ENCODE data around the gene UQCRQ. TPM values are rescaled to one million over a fixed set of nuclear protein-coding genes. Genes with fewer than 3 reads are reported as not detected.

The UQCRQ gene
- total and polyA plus RNA-seq, 2 of the 13 experiments (the other 11 are each of a cell fraction or from before 2014, with no cell fraction given) = 257 to 575 TPM

DNA sequence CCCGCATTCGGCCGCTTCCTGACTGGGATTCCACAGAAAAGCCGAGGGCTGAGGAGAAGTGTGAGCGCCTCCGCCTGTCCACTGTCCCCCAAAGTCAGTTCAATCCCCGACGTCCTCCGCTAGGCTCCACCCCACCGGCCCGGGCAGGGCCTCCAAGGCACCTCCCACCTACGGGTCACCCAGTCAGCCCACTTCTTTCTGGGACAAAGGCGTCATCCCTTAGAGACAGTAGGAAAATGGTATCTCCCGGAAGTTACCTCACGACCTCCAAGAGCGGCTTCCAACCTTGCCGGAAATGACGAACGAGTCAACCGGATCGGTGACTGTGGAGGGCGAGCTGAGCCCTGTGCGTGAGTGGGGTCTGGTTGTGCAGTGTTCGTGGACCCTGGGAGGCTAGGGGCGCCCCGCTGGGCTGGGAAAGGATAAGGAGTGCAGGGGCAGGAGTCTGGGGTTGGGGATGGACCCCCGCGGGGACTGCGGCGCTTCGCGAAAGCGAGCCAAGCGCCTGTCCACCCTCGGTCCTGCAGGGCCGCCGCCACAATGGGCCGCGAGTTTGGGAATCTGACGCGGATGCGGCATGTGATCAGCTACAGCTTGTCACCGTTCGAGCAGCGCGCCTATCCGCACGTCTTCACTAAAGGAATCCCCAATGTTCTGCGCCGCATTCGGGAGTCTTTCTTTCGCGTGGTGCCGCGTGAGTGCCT lies at the start of gene UQCRQ, which contains the start of gene GDF9 (continued):
- TF ChIP-seq, protein P1, sequence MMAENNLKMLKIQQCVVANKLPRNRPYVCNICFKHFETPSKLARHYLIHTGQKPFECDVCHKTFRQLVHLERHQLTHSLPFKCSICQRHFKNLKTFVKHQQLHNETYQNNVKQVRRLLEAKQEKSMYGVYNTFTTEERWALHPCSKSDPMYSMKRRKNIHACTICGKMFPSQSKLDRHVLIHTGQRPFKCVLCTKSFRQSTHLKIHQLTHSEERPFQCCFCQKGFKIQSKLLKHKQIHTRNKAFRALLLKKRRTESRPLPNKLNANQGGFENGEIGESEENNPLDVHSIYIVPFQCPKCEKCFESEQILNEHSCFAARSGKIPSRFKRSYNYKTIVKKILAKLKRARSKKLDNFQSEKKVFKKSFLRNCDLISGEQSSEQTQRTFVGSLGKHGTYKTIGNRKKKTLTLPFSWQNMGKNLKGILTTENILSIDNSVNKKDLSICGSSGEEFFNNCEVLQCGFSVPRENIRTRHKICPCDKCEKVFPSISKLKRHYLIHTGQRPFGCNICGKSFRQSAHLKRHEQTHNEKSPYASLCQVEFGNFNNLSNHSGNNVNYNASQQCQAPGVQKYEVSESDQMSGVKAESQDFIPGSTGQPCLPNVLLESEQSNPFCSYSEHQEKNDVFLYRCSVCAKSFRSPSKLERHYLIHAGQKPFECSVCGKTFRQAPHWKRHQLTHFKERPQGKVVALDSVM (CRISPR knock-in tag; IDR thresholded peaks at IDR 0.05) = peak; percentile 61
- TF ChIP-seq AGO2 (optimal IDR thresholded peaks at IDR 0.05; ENCODE audit: low read depth, low read length) = peak; percentile 96
- peak; percentile 59; the same call in 1 of the 2 replicates for TF ChIP-seq HOXD1 (CRISPR knock-in tag; IDR thresholded peaks at IDR 0.05)
- TF ChIP-seq ZNF670 (CRISPR knock-in tag; IDR thresholded peaks at IDR 0.05; ENCODE audit: borderline replicate concordance) = 0 out of 2 replicates have a peak, but pooled peaks have one; percentile 42
- TF ChIP-seq, protein P2, sequence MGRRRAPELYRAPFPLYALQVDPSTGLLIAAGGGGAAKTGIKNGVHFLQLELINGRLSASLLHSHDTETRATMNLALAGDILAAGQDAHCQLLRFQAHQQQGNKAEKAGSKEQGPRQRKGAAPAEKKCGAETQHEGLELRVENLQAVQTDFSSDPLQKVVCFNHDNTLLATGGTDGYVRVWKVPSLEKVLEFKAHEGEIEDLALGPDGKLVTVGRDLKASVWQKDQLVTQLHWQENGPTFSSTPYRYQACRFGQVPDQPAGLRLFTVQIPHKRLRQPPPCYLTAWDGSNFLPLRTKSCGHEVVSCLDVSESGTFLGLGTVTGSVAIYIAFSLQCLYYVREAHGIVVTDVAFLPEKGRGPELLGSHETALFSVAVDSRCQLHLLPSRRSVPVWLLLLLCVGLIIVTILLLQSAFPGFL (CRISPR knock-in tag; IDR thresholded peaks at IDR 0.05) = no peak
- TF ChIP-seq NFE2L2 (IDR thresholded peaks at IDR 0.05; ENCODE audit: low read length) = no peak
- peak; percentile 84 for TF ChIP-seq STAG1 (CRISPR knock-in tag; IDR thresholded peaks at IDR 0.05)
- no peak for TF ChIP-seq SOX6 (IDR thresholded peaks at IDR 0.05)
- peak; percentile 88 for TF ChIP-seq SOX6 (CRISPR knock-in tag; IDR thresholded peaks at IDR 0.05)
- TF ChIP-seq HOXA3 (CRISPR knock-in tag; IDR thresholded peaks at IDR 0.05) = peak; percentile 98
- TF ChIP-seq ZNF878 (CRISPR knock-in tag; IDR thresholded peaks at IDR 0.05) = no peak
- TF ChIP-seq ZNF160 (CRISPR knock-in tag; IDR thresholded peaks at IDR 0.05) = no peak; the same call in 1 of the 2 replicates
- TF ChIP-seq ZBTB3 (CRISPR knock-in tag; IDR thresholded peaks at IDR 0.05; ENCODE audit: borderline replicate concordance, low read depth) = no peak
- TF ChIP-seq, protein P3, sequence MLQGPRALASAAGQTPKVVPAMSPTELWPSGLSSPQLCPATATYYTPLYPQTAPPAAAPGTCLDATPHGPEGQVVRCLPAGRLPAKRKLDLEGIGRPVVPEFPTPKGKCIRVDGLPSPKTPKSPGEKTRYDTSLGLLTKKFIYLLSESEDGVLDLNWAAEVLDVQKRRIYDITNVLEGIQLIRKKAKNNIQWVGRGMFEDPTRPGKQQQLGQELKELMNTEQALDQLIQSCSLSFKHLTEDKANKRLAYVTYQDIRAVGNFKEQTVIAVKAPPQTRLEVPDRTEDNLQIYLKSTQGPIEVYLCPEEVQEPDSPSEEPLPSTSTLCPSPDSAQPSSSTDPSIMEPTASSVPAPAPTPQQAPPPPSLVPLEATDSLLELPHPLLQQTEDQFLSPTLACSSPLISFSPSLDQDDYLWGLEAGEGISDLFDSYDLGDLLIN (CRISPR knock-in tag; IDR thresholded peaks at IDR 0.05; ENCODE audit: borderline replicate concordance) = 0 out of 2 replicates have a peak, but pooled peaks have one; percentile 59
- TF ChIP-seq ZMAT3 (CRISPR knock-in tag; conservative IDR thresholded peaks at IDR 0.05) = no peak
- TF ChIP-seq ZNF747 (CRISPR knock-in tag; IDR thresholded peaks at IDR 0.05; ENCODE audit: borderline replicate concordance) = peak; percentile 72; the same call in 1 of the 2 replicates
- TF ChIP-seq RXRB (CRISPR knock-in tag; IDR thresholded peaks at IDR 0.05; ENCODE audit: borderline replicate concordance) = peak; percentile 88
- TF ChIP-seq EZH2 (conservative IDR thresholded peaks at IDR 0.05; ENCODE audit: low read depth, low read length) = no peak
- no peak for TF ChIP-seq THYN1 (CRISPR knock-in tag; IDR thresholded peaks at IDR 0.05; ENCODE audit: borderline replicate concordance, low read depth)
- TF ChIP-seq, protein P4, sequence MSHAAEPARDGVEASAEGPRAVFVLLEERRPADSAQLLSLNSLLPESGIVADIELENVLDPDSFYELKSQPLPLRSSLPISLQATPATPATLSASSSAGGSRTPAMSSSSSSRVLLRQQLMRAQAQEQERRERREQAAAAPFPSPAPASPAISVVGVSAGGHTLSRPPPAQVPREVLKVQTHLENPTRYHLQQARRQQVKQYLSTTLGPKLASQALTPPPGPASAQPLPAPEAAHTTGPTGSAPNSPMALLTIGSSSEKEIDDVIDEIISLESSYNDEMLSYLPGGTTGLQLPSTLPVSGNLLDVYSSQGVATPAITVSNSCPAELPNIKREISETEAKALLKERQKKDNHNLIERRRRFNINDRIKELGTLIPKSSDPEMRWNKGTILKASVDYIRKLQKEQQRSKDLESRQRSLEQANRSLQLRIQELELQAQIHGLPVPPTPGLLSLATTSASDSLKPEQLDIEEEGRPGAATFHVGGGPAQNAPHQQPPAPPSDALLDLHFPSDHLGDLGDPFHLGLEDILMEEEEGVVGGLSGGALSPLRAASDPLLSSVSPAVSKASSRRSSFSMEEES (CRISPR knock-in tag; IDR thresholded peaks at IDR 0.05) = peak; percentile 11; the same call in 1 of the 2 replicates
- no peak for TF ChIP-seq SRSF4 (IDR thresholded peaks at IDR 0.05; ENCODE audit: low read depth, low read length, poor library complexity, severe bottlenecking)
